IPS DF 4.7 (cell line): ENCODE results near the gene CACHD1.
"Not testable (repeated sequence)": the region's sequence is repeated elsewhere in the genome, so short reads cannot be mapped to it uniquely, and the experiment has no call there.

ENCODE experiments used
- DNase-seq: peaks from one replicate; pipeline ENCODE4 v3.0.0-alpha.2; 2013; ENCODE audit warnings: low spot score; ENCODE audit errors: extremely low read depth

Gene CACHD1

GRCh38 chr1:64692911-64693310 is 223.0 kb downstream of the CACHD1 start:
- no peak for DNase-seq

GRCh38 chr1:64693406-64693805 is 223.5 kb downstream of the CACHD1 start:
- no peak for DNase-seq

- no peak for DNase-seq
Measured at GRCh38 chr1:64696879-64697278, 226.9 kb downstream of the CACHD1 start.

- no peak for DNase-seq
Measured at GRCh38 chr1:64699327-64699726, 229.4 kb downstream of the CACHD1 start.

GRCh38 chr1:64701071-64701470 is 231.1 kb downstream of the CACHD1 start:
- DNase-seq, result no peak

GRCh38 chr1:64701886-64702285 is 232.0 kb downstream of the CACHD1 start:
- no peak for DNase-seq

GRCh38 chr1:64702670-64703069 is 232.7 kb downstream of the CACHD1 start:
- DNase-seq, result not testable (repeated sequence)

GRCh38 chr1:64703600-64703999 is 233.7 kb downstream of the CACHD1 start:
- no peak for DNase-seq

GRCh38 chr1:64705591-64705990 is 235.7 kb downstream of the CACHD1 start:
- no peak for DNase-seq

- DNase-seq, result no peak
Measured at GRCh38 chr1:64711266-64711665, 241.3 kb downstream of the CACHD1 start.

- DNase-seq, result no peak
Measured at GRCh38 chr1:64712049-64712448, 242.1 kb downstream of the CACHD1 start.

GRCh38 chr1:64715186-64715585 is 245.3 kb downstream of the CACHD1 start:
- no peak for DNase-seq

- DNase-seq, result no peak
Measured at GRCh38 chr1:64721135-64721534, 251.2 kb downstream of the CACHD1 start.

- no peak for DNase-seq
Measured at GRCh38 chr1:64721576-64722145, 251.7 kb downstream of the CACHD1 start.

- no peak for DNase-seq
Measured at GRCh38 chr1:64727861-64728260, 257.9 kb downstream of the CACHD1 start.

GRCh38 chr1:64733581-64734286 is 263.8 kb downstream of the CACHD1 start:
- DNase-seq, result no peak

GRCh38 chr1:64734287-64734652 is 264.3 kb downstream of the CACHD1 start:
- DNase-seq, result no peak

GRCh38 chr1:64740687-64741086 is 270.8 kb downstream of the CACHD1 start:
- DNase-seq, result not testable (repeated sequence)
